GM21737 (cell line): ENCODE measurements around the gene CCNJ.

ENCODE experiments used
- ATAC-seq: cut with Tn5 transposase; IDR thresholded peaks from one replicate; pipeline ENCODE4 v1.9.1; 2021; ENCODE audit warnings: mild to moderate bottlenecking, moderate library complexity; ENCODE audit not compliant: unreplicated experiment

Gene CCNJ

DNA sequence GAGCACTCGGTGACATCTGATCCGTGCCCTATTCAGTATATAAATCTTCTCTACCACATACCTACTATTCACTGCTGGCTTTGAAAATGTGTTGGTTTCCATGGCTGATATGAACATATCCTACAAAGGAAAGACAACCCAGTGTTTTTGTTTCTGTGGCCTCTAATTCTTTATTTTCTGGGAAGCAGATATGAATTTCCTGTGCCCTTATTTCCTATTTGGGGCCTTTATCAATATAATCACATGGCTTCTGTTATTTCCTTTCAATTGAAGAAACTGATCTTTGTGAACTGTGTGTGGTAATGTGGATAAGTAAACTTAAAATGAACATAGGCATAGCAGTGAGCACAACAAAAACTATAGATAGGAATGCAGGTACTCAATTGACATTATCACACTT is 10.6 kb downstream of the CCNJ start:
- ATAC-seq: no peak

DNA sequence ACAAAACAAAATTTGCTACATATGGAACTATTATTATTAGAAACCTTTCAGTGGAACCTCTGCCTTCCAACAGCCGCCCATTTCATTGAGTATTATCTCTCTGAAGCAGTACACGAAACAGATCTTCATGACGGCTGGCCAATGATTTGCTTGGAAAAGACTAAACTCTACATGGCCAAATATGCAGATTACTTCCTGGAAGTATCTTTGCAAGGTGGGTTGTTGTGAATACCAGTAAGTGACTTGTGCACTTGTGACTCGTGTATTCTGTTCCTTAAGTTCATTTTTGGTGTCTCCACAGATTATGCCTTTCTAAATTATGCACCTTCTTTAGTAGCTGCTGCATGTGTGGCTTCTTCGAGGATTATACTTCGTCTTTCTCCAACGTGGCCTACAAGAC is 13.4 kb downstream of the CCNJ start:
- ATAC-seq: no peak

DNA sequence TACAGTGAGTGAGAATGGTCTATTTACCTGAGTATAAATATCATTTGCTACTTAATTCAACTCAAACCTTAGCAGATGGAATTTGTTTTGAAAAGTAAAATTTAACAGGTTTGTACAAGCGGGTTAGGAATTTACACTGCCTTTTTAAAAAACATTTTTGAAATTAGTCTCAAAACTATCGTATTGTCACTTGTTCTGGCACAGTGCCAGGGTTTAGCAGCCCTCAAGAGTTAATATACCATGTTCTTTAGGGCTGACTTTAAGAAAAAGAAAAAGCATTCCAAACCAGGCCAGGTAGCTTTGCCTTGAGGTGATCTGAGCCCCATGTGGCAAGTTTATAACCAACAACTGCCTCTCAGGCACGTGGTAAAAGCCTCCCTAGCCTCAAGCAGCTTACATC is 17.8 kb downstream of the CCNJ start:
- ATAC-seq: no peak

DNA sequence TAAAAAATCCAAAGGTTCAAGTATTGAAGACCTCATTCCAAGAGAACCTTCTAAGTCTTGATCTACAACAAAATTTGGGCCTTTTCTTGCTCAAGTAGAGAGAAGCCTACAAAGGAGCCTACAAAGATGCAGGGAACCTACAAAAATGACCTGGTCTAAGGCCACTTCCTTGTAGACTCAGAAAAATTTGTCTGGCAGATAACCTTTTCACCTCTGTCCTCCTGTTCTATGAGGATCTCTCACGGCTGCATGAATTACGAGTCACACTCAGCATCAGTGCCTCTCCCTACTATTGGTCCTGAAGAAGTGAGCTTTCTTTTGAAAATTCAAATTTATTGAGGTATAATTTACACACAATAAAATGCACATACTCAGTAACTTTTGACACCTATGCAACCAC is 29.3 kb downstream of the CCNJ start:
- no peak for ATAC-seq

DNA sequence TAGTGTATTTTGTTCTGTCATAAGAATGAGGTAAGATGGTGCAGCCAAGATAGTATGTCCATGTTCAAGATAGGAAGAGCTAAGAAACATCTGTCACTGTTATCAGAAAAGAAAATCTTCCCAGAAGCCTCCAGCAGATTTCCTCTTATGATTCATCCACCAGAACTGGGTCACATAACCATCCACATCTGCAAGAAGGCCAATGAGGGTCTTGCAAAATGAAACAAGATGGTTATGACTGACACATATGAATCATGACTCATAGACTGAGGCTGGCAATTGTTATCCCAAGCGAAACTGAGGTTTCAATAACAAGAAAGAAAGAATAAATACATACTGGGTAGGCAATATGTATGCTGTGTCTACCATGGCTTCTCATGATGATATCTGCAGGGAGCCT is 30.3 kb downstream of the CCNJ start:
- no peak for ATAC-seq

DNA sequence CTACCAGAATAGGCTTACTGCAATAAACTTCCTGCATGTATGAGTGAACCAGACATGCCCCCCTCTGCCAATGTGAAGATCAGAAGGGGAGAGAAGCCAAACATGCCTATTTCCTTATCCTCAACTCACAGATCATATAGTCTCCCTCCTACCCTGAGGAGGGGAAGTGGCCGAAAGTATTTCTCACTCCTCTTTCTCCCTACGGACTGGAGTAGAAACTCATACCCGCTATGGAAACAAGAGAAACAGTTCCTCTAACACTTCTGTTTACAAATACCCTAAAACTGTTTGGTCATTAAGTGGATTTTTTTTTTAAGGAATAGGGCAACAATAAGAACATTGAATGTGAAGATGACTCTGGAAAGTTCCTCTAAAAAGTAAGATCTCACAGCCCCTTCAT is 31.4 kb downstream of the CCNJ start:
- ATAC-seq: no peak

DNA sequence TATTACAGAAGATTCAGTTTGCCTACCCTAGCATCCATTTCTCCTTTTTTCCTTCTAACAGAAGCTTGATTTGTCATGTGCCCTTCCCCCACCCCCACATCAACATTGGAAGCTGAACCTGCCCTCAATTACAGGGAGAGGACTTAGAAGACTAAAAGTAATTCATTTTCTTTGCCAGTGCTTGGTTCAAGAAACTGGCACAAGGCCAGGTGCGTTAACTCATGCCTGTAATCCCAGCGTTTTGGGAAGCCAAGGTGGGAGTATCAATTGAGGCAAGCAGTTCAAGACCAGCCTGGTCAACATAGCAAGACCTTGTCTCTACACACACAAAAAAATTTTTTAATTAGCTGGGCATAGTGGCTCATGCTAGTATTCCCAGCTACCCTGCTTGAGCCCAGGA is 32.6 kb downstream of the CCNJ start:
- ATAC-seq: no peak

DNA sequence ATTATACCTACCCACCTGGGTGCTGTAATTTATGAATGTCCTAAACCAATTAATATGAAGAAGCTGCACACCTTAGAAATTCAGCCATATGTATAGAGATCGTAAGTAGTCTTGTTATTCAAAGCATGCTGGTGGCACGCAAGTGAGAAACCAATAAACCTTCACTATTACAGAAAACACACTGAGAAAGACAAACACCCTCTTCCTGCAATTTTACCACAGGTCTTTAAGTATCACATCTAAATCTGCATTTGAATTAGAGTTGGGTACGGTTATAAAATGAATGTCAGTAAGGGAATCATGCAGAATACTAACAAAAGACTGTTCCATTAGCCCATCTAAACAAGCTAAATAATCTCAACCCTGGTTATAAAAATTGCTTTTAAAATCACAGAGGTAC is 33.8 kb downstream of the CCNJ start:
- no peak for ATAC-seq

DNA sequence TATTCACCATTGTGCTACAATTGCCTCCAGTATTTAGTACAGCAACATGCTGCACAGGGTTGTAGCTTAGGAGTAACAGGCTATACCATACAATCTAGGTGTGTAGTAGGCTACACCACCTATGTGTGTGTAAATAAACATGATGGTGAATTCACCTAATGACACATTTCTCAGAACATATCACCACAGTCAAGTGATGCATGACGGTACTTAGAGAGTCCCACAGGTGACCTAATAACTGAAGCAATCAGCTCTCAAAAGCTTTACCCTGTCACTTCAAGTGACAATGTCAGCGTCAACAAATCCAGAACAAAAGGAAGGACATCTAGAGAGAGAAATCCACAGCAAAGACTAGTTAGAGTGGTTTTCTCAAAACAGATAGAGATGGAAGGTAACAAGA is 38.8 kb downstream of the CCNJ start:
- no peak for ATAC-seq

DNA sequence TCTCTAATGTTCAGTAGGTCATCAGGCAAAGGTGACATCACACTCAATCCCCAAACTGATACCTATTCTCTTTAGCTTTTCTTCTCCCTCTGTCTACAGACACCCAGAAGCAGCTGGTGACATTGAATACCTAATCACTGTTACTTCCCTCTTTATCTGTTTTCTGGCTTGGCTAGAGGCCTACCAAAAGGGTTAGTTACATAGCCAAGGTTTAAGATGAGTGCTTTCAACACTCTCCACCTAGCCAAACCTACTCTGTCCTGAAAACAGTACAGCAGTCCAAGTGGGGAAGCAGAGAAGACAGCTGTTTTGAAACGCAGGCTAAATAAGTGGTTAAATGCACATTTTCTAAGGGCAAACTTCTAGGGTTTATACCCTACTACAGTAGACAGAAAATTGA is 39.4 kb downstream of the CCNJ start:
- no peak for ATAC-seq

DNA sequence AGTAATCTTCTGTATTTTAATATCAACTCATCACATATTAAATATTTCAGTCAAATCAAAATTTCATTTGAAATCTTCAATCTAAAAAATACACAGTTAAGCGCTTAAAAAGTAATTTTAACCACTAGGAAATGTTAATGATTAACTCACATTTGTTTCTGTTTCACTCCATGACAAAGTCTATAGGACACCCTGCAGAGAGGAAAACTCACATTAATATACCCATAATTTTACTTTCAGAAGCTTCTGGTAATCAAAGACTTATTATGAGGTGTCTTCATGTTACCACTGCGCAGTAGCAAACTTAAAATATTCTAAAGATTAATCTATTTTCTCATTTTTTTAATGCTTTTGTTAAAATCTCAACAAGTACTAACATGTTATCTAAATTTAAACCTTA is 45.7 kb downstream of the CCNJ start:
- no peak for ATAC-seq

DNA sequence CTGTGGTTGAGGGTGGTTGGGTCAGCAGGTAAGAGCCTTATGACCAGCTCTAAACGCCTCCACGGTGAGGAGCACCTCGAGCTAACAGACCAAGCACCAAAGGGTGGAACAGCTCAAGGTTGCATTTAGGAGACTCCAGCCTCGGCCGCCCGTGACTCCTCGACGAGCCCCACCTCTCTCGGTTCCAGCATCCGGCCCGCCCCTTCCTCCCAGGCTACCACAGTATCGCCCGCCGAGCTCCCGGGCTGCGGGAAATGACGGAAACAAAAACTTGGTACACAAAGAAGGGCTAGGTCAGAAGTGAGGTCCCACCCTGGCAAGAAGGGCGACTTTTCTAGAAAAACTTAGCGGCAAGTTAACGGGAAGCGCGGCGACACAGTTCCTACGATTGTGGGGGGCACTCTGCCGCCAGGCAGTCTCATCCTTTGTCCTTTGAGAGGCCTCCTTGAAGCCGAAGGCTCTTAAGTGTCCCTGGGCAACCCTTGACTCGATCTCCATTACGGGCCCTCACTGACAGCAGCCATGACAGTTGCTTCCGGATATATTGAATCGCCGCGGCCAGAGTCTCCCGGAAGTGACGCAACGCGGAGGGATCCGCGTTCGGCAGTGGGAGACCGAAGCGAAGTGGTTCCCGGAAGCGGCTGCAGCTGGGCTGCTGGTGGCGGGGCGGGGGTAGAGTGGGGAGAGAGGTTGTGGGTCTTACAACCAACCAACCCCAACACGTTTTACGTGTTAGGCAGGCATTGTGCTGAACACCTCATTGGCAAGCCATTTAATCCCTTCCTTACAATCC is 46.5 kb downstream of the CCNJ start:
- peak; percentile 85 for ATAC-seq

DNA sequence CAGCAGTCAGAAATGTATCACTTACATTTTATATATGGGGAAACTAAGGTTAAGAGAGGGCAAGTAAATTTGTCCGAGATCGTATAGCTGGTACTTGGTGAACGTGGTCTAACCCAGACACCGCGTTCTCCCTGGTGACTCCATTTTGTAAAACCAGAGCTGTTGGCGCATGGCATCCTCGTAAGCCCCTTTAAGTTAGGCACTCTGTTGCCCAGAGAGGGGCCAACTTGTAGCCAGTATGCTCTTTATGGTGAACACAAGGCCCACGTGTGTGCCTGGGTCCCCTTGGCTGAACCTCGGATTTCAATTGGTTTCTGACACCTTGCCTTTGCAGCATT is 47.0 kb downstream of the CCNJ start:
- ATAC-seq: no peak

DNA sequence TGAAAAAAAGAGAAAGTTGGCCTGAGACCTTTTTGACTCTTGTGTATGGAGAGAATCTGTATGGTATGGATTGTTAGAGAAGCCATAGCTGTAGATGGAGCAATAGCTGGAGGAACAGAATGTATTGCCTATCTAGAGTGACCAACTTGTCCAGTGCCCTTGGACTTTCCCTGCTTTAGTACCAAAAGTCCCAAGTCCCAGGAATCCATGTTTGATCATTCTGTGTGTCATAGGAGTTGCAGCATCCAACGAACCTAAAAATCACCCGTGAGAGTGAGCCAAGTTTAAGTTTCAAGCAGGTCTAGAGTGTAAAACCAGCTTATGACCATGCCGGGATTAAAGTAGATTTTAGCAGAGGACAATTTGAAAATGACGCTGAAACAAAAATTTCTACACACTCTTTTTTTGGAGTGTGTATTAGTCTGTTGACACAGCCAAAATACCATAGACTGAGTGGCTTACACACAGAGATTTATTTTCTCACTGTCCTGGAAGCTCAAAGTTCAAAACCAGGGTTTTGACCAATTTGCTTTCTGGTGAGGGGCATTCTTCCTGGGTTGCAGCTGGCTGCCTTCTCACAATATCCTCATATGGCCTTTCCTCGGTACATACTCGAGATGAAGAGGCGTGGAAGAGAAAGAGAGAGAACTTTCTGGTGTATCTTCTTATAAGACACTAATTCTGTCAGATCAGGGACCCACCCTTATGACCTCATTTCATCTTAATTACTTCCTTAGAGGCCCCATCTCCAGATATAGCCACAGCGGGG is 49.8 kb downstream of the CCNJ start:
- no peak for ATAC-seq

DNA sequence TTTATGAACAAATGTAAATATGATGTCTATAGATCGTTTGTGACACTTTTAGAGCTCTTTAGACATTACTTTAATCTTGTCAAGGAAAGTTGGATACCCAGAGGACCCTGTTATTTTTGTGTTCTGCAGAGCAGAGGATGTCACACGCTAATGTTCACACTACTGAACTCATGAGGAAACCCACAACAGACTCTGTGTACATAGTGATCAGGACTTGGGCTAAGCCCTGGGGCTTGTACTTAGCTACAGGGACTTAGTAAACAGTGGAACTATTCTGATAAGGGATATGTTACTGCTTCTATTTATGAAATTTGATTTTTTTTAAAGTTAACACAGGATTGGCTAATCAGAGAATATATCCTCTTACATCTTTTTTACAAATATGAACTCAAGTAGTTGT is 50.6 kb downstream of the CCNJ start:
- no peak for ATAC-seq

DNA sequence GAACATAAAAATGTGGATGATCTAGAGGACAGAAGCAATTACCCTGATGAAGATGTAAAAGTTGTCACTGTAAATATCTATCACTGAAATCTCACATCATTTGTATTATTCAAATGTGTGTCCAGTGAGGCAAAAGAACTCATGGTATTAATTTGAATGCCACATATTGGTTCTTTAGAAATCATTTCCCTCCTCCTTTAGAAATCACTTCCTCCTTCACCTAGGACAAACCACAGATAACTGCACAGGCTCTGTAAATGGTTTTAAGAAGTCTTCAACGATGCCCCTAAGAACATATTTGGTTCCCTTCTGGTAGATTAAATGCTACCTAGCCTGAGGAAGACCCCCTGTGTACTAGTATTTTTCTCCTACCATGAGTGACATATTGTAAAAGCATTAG is 53.6 kb downstream of the CCNJ start:
- ATAC-seq: no peak

DNA sequence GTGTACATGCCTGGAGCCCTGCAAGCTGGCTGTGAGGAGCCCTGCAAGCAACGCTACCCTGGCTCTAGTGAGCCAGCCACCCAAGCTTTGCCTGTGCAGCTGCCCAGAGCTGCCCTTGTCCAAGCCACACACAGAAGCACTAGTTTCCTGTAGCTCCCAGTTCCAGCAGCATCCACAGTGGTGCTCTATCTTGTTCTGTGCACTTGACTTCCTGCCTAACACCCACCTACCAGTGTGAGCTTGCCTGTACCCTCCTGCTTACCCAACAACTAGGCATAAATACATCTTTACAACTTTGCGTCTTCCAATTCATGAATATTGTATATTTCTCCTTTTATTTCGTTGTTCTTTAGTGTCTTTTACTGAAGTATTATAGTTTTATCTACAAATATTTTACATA is 54.5 kb downstream of the CCNJ start:
- no peak for ATAC-seq

DNA sequence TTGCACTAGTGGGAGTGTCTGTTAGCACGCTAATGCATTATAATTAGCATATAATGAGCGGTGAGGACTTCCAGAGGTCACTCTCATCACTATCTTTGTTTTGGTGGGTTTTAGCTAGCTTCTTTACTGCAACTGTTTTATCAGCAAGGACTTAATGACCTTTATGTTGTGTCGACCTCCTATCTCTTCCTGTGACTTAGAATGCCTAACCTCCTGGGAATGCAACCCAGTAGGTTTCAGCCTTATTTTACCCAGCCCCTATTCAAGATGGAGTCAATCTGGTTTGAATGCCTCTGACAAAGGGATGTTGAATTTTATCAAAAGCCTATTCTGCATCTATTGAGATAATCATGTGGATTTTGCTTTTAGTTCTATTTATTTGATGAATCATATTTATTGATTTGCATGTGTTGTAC is 64.2 kb downstream of the CCNJ start:
- ATAC-seq: no peak
